Spleen (tissue), 7 donors: Measurements from ENCODE around the gene CRACR2A.

Experiments used
- CTCF ChIP-seq, 11 experiments: fragments of 200-600 bp in 7 of 11; fragments of 450-650 bp in 4 of 11; sonication (generic) in 4 of 11; IDR thresholded peaks in 8 of 11; conservative IDR thresholded peaks in 3 of 11; 1 replicate in 7 of 11; 2 replicates in 4 of 11; pipeline versions ENCODE4 v1.4.0 to v1.8.0; 2016 to 2021; ENCODE audit warnings: antibody characterized with exemption in 11 of 11, inconsistent platforms in 4 of 11, mild to moderate bottlenecking in 1 of 11
- POLR2A ChIP-seq, 3 donors: fragments of 450-650 bp; IDR thresholded peaks; one replicate each; pipeline ENCODE4 v1.5.1; 2017; ENCODE audit warnings: antibody characterized with exemption in 3 of 3, mild to moderate bottlenecking in 1 of 3
- POLR2AphosphoS5 ChIP-seq, 3 donors: sonication (generic); formaldehyde crosslinking; IDR thresholded peaks; one replicate each; pipeline ENCODE4 v1.5.1; 2017; ENCODE audit warnings: antibody characterized with exemption in 3 of 3
- donor health status: DM: no; HTN: no; CAD: no; lungs with moderate emphysema.
- donor health status: DM: no; HTN: no; CAD: no.
- donor health status: DM: no; HTN: no; CAD: no.

GRCh38 chr12:3797531-3798048 is 44.7 kb upstream of the CRACR2A start:
- TF ChIP-seq CTCF (IDR thresholded peaks at IDR 0.05 in 8 of 11, conservative IDR thresholded peaks at IDR 0.05 in 3 of 11) (no peak), POLR2AphosphoS5 (IDR thresholded peaks at IDR 0.05) (no peak), POLR2A (IDR thresholded peaks at IDR 0.05) (no peak)
